Stomach smooth muscle (tissue), 2 donors: ENCODE data around the gene P2RX3.
"Not testable (repeated sequence)": the region's sequence is repeated elsewhere in the genome, so short reads cannot be mapped to it uniquely, and the experiment has no call there.

Experiments used
- H3K27ac ChIP-seq: one replicate; pipeline ENCODE4 v1.7.0; 2013; ENCODE audit warnings: mild to moderate bottlenecking, low read length, inconsistent platforms
- H3K27me3 ChIP-seq, 2 donors: one replicate each; pipeline ENCODE4 v1.7.0; 2013; ENCODE audit warnings: low read length in 2 of 2; ENCODE audit not compliant: insufficient read depth in 2 of 2, control insufficient read depth in 1 of 2
- H3K36me3 ChIP-seq, 2 donors: one replicate each; pipeline ENCODE4 v1.7.0; 2013; ENCODE audit warnings: low read length in 2 of 2; ENCODE audit not compliant: control insufficient read depth in 2 of 2, insufficient read depth in 2 of 2
- H3K4me1 ChIP-seq: one replicate; pipeline ENCODE4 v1.7.0; 2013; ENCODE audit warnings: low read length; ENCODE audit not compliant: control insufficient read depth, insufficient read depth
- H3K4me3 ChIP-seq, 2 donors: one replicate each; pipeline ENCODE4 v1.7.0; 2013; ENCODE audit warnings: low read length in 2 of 2
- H3K9ac ChIP-seq, 2 donors: one replicate each; pipeline ENCODE4 v1.7.0; 2013; ENCODE audit warnings: low read length in 2 of 2, mild to moderate bottlenecking in 1 of 2
- H3K9me3 ChIP-seq, 2 donors: one replicate each; pipeline ENCODE4 v1.7.0; 2013; ENCODE audit warnings: low read length in 2 of 2; ENCODE audit not compliant: control insufficient read depth in 2 of 2
- donor health status: healthy.
- donor health status: Pancreatic carcinoma.

Gene P2RX3

DNA sequence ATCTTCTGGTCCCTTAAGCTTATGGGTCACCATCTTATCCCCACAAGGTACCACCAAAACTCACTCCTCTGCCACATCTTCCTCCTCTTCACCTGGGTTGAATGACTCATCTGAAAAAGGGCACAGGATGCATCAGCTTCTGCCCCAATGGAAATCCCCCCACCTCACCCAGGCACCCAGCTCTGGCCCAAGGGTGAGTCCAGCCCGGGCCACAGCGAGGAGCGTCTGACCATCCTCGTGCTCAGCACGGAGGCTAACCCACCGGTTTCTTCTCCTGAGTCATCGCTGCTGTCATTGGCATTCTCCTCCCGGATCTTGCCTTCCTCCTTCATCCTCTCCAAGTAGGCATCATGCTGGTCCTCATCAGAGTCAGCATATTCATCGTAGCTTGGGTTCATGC is 8.1 kb upstream of the P2RX3 start:
- peaks cover 25% of the 10 kb centered on the region for H3K4me1 ChIP-seq
- no peaks in the 10 kb centered on the region for H3K27me3 ChIP-seq
- no peaks in the 10 kb centered on the region for H3K9me3 ChIP-seq
- H3K27ac ChIP-seq, result no peak overlapping the region
- H3K9ac ChIP-seq, result no peak overlapping the region
- H3K36me3 ChIP-seq, result peaks cover 59 to 61% of the 10 kb centered on the region in 2 donors
- no peak overlapping the region for H3K4me3 ChIP-seq

DNA sequence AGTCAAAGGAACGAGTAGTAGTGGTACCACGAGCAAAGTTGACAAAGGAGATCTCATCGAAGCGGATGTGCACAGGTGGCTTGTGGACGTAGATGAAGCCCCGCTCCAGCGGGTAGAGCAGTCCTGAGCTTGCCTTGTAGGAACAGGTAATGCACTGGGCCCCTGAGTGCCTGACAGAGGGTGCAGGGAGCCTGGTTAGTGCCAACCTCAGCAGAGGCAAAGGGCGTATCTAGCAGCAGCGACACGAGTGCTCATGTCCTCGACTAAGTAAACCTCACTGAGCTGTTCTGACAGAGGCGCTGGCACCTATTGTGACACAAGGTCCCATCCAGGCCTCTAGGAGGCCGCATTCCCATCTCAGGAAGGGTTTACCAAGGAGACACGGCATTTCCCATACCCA is 6.4 kb upstream of the P2RX3 start:
- Histone ChIP-seq H3K9me3 (no peaks in the 10 kb centered on the region), H3K9ac (no peak overlapping the region), H3K27me3 (no peaks in the 10 kb centered on the region), H3K4me3 (no peak overlapping the region), H3K27ac (no peak overlapping the region), H3K4me1 (peaks cover 19% of the 10 kb centered on the region), H3K36me3 (peaks cover 57 to 59% of the 10 kb centered on the region in 2 donors)

DNA sequence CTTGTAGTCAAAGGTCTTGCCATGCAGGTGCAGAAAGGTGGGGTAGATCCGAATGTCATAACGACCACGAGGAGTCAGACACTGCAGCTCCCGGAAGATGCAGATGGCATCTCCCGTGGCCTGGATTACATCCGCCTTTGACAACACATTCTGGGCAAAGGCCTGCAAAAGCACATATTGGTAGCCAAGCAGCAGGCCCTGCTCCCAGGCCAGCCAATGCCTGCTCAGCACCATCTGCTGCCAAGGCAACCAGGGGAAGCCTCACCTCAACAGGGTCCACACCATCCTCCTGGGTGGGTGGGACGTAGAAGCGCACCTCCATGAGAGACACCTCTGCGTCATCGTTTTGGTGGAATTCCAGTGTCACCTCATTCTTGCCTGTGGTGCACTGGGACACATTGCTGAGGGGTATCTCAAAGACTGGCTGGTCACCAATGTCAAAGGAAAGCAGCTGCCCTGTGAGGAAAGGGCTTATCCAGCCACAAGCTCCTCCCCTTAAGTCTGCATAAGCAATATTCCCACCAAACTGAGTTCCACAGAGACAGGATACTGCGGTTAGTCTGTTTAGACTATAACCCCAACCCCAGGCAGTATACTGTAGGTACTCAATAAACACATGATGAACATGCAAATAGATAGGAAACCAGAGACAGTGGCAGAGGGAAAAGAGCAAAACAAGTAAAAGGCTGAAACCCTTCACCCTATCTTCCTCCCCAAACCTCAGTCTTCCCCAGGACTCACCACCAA is 5.3 kb upstream of the P2RX3 start:
- peaks cover 19% of the 10 kb centered on the region for H3K4me1 ChIP-seq
- H3K36me3 ChIP-seq, result peaks cover 47 to 50% of the 10 kb centered on the region in 2 donors
- no peaks in the 10 kb centered on the region for H3K27me3 ChIP-seq
- no peak overlapping the region for H3K27ac ChIP-seq
- H3K9me3 ChIP-seq, result no peaks in the 10 kb centered on the region
- no peak overlapping the region for H3K4me3 ChIP-seq
- no peak overlapping the region for H3K9ac ChIP-seq

DNA sequence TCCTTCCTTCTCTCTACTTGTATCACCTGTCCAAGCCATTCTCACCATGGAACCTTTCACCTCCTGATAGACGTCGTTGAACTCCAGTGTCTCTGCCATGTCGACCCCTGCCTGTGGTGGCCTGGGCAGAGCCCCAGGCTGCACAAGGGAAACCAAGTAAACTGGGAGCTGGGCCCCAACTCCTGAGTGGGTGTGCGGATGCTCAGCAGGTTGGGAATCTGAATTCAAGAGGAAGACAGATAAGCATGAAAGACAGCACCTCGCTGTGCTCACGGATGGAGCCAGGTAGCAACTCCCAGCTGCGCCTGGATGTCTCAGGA is 3.2 kb upstream of the P2RX3 start:
- Histone ChIP-seq H3K27ac (peak overlapping the region; percentile 78), H3K9ac (peak overlapping the region; percentile 75 to 86)

DNA sequence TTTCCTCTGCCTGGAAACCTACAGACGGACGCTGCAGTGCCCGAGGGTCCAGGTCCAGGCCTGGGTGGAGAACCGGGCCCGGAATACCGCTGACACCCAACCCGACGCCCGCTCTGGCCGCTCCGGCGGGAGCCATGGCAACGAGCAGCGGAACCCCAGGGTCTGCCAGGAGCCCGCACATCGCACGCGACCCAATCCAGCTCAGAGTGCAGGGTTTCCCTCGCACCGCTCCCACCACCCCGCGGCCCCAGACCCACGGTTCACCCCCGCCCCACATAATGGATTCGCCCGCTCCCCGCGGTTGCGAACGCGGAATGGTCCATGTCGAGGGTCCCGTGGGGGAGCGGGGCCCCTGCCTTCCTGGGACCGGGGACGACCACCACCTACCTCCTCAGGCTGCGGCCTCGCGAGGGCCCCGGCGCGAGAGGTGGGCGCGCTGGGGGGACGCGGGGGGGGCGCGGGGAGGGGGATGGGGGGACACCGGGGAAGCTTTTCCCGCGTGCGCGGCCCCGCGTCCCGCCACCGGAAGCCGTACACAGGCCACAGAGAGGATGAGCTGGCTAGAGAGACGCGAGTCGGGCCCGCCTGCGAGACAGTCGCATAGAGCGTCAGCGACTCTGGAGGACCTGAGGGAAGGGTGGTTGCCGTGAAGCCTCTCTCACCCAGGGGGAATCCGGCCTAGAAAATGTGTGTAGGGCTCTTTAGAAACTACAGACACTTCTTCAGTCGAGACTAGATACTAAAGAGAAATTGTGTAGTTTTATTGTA is 2.6 kb upstream of the P2RX3 start, which contains the start of gene SSRP1:
Gene SSRP1 (minus strand): TSS at position 550 of the 768 bp plus-strand sequence. CDS start 771 bp downstream, outside the sequence.
- Histone ChIP-seq H3K9ac (peak within 1 kb of the TSS; percentile 81 to 93), H3K9me3 (no peaks in the 10 kb centered on the region), H3K4me1 (peaks cover 19% of the 10 kb centered on the region), H3K4me3 (peak within 1 kb of the TSS; percentile 74 to 81), H3K27me3 (peaks cover 0 to 2% of the 10 kb centered on the region in 2 donors), H3K27ac (peak within 1 kb of the TSS; percentile 78), H3K36me3 (peaks cover 24 to 27% of the 10 kb centered on the region in 2 donors)

More for the DNA sequence above, 3.2 kb upstream of the P2RX3 start:
- Histone ChIP-seq H3K36me3 (peaks cover 29 to 32% of the 10 kb centered on the region in 2 donors), H3K4me3 (peak overlapping the region; percentile 74 to 81), H3K9me3 (no peaks in the 10 kb centered on the region), H3K4me1 (peaks cover 19% of the 10 kb centered on the region), H3K27me3 (peaks cover 0 to 2% of the 10 kb centered on the region in 2 donors)

DNA sequence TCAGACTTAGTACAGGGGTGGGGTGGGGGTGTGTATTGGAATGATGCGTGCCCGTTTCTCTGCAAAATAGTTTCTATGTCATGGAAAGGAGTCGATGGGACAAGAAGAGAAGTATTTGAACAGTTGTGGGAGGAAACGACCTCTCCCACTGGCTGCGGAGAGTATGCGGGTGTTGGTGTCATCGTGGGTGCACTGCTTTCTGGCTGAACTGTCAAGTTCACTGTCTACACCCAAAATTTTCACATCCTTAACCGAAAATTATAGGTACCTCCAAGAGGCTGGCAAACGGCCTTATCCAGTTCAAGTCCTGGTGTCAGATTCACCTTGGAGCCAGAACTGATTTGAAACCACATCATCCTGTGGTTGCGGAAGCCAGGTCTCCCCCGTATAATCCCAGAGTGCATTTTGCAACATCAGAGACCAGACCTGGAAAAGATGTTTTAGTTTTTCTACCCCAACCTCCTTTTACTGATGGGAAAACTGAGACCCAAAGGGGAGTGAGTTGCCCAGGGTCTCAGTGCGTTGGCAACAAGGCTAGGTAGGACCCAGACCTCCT is 2.0 kb upstream of the P2RX3 start:
- Histone ChIP-seq H3K27ac (peak overlapping the region; percentile 78), H3K4me3 (peak overlapping the region; percentile 55 to 81)

DNA sequence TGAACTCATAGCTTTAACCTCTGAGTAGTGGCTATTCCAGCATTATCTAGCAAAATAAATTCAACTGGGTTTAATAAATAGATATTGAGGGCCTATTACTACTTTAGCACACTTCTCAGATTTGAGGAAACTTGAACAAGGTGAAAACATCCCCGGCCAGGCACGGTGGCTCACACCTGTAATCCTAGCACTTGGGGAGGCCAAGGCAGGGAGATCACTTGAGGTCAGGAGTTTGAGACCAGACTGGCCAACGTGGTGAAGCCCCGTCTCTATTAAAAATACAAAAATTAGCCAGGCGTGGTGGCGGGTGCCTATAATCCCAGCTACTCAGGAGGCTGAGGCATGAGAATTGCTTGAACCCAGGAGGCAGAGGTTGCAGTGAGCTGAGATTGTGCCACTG is 1.3 kb upstream of the P2RX3 start:
- Histone ChIP-seq H3K4me3 (peak overlapping the region in 1 of 2 donors; percentile 81), H3K36me3 (peaks cover 12 to 16% of the 10 kb centered on the region in 2 donors), H3K4me1 (peaks cover 19% of the 10 kb centered on the region)
- not testable (repeated sequence) for H3K27me3 ChIP-seq, H3K27ac ChIP-seq, H3K9ac ChIP-seq, H3K9me3 ChIP-seq

More for the DNA sequence above, 2.0 kb upstream of the P2RX3 start:
- peaks cover 0 to 2% of the 10 kb centered on the region in 2 donors for H3K27me3 ChIP-seq
- peaks cover 18 to 22% of the 10 kb centered on the region in 2 donors for H3K36me3 ChIP-seq
- H3K4me1 ChIP-seq, result peaks cover 19% of the 10 kb centered on the region
- H3K9me3 ChIP-seq, result no peaks in the 10 kb centered on the region
- H3K9ac ChIP-seq, result peak overlapping the region; percentile 81 to 93

DNA sequence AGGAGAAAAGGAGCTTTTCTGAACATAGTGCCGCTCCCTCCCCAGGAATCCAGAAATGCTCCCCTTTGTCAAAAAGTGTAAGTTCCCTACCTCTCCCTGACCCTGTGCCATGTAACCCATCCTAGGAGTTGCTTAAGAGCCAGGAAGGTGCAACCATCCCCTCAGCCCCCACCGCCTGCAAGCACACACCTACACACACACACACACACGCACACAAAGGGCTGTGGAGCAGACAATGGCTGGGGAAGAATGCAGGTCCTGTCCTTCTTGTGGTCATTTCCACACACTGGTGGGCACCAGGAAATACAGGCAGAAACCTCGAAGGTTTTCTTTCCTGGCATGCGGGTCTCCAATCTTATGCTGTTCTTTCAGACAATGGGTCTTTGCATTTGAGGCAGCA is 1.2 kb downstream of the P2RX3 start:
- no peak overlapping the region for H3K27ac ChIP-seq
- H3K4me1 ChIP-seq, result peaks cover 17% of the 10 kb centered on the region
- no peaks in the 10 kb centered on the region for H3K36me3 ChIP-seq
- no peaks in the 10 kb centered on the region for H3K9me3 ChIP-seq
- H3K27me3 ChIP-seq, result peaks cover 0 to 2% of the 10 kb centered on the region in 2 donors
- no peak overlapping the region for H3K4me3 ChIP-seq
- H3K9ac ChIP-seq, result no peak overlapping the region

DNA sequence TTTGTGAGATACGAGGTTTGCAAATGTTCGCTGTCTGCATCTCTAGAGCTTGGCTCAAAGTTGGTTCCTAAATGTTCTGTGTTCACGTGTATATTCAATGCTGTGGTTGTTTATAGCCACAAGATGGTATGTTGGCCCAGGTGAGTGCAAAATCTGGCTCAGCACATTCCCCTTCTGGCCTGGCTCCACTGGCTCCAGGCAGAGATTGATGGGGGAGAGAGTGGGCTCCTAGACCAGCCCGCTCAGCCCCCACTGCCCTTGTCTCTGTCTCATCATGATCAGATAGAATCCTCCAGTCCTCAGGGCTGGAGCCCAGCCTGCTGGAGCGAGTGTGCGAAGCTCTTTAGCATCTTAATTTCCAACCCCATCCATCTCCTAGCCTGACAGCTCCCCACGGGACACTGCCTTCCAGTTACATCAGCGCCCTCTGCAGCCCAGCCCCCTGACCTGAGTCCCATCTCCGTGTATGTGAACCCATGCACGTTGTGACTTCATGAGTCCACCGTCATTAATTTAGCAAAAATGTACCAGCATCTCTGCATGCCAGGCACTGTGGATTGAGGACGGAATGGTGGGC is 2.0 kb downstream of the P2RX3 start:
- Histone ChIP-seq H3K9me3 (no peaks in the 10 kb centered on the region), H3K36me3 (no peaks in the 10 kb centered on the region), H3K9ac (no peak overlapping the region), H3K4me1 (peaks cover 9% of the 10 kb centered on the region), H3K27me3 (peaks cover 0 to 2% of the 10 kb centered on the region in 2 donors), H3K27ac (no peak overlapping the region), H3K4me3 (no peak overlapping the region)

DNA sequence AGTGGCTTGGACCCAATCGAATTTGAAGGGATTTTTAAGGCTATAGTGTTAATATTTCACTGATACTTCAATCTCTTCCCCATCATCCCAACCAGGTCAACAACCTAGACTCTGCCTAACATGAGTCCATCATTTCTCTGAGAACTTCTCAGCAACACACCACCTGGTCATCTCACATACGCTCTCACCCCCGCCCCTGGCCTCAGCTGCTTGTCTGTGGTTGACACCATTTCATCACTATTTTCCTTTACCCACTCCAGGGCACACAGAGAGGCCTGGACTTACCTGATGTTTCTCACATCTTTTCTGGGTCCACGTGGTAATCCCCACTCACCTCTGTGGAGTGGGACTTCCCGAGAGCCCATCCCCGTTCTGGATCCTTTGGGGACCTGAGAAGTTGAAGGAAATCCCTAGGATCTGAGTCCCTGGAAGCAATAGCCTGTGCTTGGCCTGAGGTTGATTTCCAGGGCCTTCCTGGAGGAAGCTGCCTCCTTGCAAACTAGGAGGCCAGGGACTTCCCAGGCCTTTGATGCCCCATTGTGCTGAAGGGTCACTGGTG is 3.2 kb downstream of the P2RX3 start:
- Histone ChIP-seq H3K27me3 (peaks cover 0 to 2% of the 10 kb centered on the region in 2 donors), H3K9ac (no peak overlapping the region), H3K4me3 (no peak overlapping the region), H3K4me1 (peaks cover 1% of the 10 kb centered on the region), H3K36me3 (no peaks in the 10 kb centered on the region), H3K9me3 (no peaks in the 10 kb centered on the region), H3K27ac (no peak overlapping the region)
